GM19043 (cell line): ENCODE results near the gene RGS10.
A peak's percentile ranks its signal among the peaks of the same experiment; 100 is the strongest.
"Not testable (repeated sequence)": the region's sequence is repeated elsewhere in the genome, so short reads cannot be mapped to it uniquely, and the experiment has no call there.

Experiments
- ATAC-seq: cut with Tn5 transposase; IDR thresholded peaks from one replicate; pipeline ENCODE4 v1.9.1; 2021; ENCODE audit warnings: low read depth; ENCODE audit not compliant: unreplicated experiment

The RGS10 gene

DNA sequence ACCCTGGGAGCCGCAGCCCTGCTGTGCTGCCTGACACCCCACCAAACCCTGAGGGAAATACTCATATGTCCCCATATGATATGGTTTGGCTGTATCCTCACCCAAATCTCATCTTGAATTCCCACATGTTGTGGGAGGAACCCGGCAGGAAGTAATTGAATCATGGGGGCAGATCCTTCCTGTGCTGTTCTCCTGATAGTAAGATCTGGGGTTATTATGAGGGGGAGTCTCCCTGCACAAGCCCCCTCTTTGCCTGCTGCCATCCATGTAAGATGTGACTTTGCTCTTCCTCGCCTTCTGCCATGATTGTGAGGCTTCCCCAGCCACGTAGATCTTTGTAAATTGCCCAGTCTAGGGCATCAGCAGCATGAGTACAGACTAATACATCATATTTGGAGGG, 68.7 kb downstream of the RGS10 start:
- no peak for ATAC-seq

DNA sequence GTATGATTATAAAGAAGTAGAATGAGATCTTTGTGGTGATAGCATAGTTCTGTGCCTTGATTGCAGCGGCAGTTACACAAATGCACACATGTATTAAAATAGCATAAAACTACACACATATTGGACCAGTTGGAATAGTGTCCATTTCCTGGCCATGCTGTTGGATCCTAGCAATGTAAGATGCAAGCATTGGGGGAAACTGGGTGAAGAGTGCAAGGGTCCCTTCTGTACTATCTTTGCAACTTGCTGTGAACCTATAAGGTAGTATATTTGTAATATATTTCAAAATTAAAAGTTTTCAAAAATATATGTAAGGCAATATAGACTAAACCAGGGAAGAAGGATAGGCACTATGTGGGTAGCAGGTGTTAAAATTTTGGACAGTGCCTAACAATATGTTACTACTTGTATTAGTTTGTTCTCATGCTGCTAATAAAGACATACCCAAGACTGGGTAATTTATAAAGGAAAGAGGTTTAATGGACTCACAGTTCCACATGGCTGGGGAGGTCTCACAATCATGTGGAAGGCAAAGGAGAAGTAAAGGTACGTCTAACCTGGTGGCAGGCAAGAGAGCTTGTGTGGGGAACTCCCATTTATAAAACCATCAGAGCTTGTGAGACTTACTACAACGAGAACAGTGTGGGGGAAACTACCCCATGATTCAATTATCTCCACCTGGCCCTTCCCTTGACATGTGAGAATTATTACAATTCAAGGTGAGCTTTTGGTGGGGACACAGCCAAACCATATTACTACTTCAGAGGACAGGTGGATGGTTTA, 71.4 kb downstream of the RGS10 start:
- no peak for ATAC-seq

DNA sequence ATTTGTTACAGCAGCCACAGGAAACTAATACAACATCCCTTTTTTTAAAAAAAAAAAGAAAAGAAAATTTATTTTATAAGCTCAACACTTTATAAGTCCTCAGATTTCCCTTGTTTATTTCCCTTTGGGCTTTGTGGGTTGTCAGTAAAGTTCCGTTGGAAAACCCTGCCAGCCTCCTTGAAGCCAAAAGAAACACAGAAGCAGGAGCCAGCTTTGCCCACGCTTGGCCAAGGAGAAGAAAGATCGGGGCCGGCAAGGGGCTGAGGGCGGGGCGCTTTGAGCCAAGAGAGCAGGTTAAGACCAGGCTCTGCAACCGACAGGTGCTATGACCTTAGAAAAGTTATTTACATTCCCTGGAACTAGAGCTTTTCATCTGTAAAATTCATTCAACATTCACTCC, 72.7 kb downstream of the RGS10 start:
- no peak for ATAC-seq

DNA sequence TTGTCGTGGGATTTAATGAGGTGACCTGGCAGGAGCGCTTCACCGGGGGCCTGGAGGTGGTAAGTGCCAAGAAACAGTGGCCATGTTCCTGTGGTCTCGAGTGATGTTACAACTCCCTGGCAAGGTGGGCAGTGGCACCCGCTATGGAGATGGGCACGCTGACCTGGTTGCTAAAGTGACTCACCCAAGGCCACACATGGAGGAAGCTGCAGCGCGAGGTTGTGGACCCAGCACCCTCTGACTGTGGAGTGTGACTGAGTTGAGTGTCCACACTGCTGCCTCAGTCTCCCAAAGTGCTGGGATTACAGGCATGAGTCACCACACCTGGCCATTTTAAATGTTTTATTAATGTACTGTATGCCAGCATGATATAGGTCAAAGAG, 73.2 kb downstream of the RGS10 start:
- ATAC-seq, result no peak

DNA sequence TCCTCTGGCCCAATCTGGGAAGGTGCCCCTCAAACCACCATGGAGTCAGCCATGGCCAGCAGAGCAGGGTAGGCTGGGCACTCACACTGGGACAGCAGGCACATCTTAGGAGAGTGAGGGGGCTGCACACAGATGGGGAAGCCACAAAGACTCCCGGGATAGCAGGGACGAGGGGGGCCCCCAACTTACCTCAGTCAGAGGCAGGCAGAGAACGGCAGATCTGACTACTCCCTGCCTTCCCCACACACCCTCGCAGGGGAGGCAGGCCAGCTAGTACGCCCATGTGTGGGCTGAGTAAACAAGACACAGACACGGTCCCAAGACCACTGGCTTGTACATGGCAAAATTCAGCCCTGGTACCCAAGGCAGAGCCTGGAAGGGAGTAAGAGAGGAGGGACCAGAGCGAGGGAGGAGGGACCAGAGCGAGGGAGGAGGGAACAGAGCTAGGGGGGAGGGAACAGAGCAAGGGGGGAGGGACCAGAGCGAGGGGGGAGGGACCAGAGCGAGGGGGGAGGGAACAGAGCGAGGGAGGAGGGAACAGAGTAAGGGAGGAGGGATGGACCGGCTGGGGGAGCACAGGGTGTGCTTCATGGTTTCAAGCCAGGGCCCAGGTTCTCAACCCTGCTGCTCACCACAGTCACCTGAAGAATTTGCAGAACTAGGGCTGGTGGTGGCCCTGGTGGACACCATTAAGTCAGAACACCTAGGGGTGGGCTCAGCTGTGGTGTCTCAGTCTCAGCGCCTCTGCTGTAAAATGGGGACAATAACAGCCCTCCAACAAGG, 73.8 kb downstream of the RGS10 start:
- no peak for ATAC-seq

DNA sequence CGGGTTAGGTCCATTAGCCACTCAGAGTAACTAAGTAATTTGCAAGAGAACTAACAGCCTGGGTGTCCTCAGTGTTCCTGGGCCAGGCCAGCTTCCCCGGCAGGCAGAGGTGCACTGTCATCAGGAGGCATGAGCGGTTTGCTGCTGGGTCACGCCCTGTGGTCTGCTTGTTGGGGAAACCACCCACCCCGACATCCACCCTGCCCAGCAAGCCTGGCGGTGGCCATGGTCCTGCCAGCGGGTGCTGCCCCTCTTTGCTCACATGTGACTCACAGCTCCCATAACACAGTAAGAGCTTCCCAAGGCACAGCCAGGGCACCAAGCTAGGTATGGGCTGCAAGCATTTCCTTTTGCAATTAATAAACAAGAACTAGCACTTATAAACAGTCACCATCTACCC, 75.9 kb downstream of the RGS10 start:
- no peak for ATAC-seq

DNA sequence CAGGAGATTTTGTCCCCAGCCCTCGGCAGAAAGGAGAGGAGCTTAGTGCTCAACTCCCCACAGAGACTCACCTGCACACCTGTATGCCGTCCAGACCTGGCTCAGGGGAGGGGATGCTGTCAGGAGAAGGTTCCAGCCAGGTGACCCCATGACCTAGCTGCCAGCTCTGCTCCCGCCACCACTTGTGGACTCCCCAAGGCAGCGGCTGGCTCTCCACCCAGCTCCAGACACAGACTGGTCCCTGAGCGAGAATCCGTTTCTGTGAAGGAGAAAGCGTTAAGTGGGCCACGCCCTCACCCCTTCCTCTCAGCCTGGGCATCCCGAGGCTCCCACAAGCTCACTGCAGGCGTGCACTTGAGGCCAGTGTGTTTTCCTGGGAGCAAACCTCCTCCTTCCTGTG, 76.4 kb downstream of the RGS10 start:
- ATAC-seq, result no peak

DNA sequence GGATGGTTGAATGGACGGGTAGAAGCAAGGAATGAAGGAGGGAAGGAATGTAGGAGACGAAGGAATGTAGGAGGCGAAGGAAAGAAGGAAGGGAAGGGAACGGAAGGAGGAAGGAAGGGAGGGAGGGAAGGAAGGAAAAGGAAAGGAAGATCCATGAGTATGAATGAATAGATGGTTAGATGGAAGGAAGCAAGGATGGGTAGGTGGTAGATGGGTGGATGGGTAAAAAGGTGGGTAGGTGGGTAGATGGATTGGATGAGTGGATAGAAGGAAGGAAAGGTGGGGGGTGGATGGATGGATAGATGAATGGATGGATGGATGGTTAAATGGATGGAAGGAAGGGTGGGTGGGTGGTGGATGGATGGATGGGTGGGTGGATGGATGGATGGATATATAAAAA, 77.4 kb downstream of the RGS10 start:
- no peak for ATAC-seq

DNA sequence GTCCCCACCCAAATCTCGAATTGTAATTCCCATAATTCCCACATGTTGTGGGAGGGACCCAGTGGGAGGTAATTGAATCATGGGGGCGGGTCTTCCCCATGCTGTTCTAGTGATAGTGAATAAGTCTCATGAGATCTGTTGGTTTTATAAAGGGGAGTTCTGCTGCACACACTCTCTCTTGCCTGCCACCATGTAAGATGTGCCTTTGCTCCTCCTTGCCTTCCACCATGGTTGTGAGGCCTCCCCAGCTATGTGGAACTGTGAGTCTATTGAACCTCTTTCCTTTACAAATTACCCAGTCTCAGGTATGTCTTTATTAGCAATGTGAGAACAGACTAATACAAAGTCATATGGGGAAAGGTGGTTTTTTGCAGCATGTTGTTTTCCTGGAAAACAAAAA, 79.3 kb downstream of the RGS10 start:
- ATAC-seq, result not testable (repeated sequence)

DNA sequence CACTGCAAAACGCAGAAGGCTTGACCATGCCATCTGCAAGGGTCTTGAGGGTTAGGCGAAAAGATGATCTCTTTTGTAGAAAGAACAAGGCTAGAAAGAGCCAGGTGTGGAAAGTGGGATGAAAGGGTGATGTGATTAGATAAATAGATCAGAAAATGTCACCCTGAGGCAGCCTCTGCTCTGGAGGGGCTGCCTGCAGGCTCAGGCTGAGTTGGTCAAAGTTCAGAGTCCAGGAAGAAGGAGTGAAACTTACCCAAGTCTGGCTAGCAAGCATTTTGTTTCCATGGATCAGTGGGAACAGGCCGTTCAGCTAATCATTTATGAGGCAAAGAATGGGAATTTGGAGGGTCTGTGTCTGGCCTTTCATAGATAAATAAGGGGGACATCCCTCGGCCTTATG, 79.7 kb downstream of the RGS10 start:
- no peak for ATAC-seq

DNA sequence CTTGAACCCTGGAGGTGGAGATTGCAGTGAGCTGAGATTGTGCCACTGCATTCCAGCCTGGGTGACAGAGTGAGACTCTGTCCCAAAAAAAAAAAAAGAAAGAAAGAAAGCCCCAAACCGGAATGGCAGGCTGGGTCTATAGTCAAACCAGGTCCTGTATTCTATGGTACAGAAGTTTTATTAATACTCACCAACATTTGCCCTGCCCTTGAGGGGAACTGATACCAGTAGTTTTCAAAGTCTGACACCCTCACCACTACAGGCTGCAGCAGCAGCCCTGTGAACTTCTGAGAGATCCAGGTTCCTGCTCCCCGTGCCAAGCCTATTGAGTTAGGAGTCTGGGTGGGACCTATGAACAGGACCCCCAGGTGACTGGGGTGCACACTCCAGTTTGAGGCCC, 80.6 kb downstream of the RGS10 start:
- peak; percentile 71 for ATAC-seq

DNA sequence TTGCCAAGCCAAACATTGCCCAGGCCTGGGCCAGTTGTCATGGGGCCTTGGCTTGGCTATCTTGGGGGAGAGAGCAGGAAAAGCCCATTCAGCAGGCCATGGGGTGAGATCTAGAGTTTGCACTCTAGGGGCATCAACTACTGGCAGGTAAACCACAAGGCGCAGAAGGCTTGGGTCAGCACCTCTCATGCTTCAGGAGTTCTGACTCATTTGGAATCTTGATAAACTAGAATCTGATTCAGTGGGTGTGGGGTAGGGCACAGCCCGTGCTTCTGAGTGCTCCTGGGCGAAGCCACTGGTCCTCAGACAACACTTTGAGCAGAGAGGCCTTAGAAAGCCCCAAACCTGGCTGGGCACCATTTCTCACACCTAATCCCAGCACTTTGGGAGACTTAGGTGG, 81.1 kb downstream of the RGS10 start:
- ATAC-seq, result peak; percentile 60

DNA sequence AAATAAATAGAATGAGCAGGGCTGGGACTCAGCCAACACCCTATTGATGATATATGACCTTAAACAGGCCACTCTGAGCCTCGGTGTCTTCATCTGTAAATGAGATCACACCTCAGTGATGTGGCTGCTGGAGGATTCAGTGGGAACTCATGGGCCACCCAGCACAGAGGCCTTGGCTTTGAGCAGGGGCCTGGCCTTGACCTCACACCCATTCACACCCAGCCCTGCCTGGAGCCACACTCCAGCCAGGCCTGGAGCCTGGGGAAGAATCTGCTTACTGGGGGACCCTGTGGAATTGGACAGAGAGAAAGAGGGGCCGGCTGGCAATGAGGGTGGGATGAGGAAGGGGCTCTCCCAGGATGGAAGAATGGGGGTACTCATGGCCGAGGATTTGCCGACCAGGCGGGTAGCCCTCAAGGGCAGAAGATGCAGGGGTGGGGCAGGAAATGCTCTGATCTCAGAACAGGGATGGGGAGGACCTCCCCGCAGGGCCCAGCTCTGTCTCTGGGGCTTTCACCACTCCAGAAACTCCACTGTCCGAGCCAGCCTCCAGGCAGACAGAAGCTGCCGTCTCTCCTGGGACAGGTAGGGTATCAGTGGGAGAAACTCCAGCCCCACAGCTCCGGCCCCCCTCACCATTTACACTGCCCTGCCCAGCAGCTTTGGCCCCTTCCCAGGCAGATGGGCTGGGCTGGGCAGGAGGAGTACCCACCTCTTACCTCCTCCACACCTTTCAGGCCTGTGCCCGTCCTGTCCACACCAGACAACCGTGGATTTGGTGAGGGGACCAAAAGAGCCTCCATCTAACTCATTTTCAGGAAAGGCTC, 81.9 kb downstream of the RGS10 start:
- ATAC-seq, result no peak

DNA sequence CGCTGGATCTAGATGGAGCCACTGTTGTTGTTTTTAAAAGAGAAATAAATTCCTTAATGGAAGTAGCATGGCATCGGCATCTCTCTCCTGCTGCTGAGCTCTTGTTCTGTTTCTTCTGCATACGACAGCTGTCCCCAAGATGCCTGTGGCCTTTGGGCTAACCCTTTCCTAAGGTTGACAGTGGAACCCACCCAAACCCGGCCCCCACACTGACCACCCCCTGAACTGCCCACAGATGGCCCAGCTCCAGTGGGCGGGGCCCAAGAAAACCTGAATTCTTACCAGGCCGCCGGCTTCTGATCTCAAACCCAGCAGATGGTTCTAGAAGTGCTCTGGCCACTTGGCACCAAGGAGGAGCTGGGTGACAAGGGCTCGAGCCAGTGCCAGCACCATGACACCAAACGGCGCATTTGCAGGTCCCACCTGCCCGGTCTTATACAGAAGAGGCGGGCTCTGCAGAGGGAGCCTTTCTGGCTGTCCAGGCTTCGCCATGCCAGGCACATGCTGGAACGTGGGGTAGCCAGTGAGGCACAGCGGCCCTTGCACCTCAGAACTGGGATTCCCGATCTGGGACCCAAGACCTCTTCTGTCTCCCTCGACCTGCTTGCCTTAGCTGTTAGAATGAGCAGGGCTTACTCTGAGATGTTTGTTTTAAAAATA, 82.7 kb downstream of the RGS10 start:
- ATAC-seq, result no peak

DNA sequence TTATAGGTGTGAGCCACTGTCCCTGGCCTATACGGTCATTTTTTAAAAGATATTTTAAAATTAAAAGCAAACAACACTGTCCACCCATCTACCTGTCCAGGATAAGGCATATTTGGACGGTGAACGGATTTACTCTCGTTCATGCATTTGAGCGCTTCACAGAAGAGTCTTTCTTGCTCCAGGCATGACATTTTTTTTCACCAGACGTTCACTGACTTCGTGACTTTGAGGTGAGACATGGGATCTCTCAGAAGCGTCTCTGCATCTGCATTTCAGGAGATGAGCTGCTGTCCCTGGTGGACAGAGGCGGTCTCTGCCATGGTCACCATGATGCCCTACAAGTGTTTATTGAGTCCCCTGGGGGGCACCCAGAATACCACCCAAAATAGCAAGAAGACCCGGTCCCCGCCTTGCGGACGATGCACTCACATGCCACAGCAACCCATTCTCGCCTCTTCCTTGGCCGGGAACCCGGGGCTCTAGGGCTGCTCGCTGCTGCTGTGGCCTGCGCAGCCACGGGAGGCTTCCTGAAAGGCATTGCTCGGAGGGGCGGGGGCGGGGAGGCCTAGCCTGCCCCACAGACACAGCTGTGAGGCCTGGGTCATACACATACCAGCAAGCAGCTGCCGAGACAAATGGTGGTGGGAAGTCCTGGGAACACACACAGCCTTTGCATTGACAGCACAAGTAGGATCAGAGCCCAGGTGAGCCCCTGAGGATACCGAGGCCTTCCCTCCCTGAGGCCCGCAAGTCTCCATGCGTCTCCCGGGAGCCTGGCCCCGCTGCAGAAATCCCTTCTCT, 84.4 kb downstream of the RGS10 start:
- ATAC-seq, result no peak

DNA sequence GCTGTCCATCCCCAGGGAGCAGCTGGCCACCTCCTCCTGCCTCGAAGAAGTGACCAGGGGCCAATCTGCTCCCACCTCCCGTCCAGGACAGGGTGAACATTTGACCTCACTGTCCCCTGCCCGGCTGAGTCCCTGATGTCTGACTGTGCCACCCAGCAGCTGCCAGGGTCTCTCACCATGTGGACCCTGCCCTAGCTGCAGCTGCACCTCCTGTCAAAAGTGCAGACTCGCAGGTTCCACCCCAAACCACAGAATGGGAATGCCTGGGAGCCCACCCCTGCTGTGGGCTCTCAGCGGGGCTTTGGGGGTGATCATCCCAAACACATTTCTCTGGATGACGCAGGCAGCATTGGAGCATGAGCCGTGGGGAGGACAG, 86.1 kb downstream of the RGS10 start:
- no peak for ATAC-seq

DNA sequence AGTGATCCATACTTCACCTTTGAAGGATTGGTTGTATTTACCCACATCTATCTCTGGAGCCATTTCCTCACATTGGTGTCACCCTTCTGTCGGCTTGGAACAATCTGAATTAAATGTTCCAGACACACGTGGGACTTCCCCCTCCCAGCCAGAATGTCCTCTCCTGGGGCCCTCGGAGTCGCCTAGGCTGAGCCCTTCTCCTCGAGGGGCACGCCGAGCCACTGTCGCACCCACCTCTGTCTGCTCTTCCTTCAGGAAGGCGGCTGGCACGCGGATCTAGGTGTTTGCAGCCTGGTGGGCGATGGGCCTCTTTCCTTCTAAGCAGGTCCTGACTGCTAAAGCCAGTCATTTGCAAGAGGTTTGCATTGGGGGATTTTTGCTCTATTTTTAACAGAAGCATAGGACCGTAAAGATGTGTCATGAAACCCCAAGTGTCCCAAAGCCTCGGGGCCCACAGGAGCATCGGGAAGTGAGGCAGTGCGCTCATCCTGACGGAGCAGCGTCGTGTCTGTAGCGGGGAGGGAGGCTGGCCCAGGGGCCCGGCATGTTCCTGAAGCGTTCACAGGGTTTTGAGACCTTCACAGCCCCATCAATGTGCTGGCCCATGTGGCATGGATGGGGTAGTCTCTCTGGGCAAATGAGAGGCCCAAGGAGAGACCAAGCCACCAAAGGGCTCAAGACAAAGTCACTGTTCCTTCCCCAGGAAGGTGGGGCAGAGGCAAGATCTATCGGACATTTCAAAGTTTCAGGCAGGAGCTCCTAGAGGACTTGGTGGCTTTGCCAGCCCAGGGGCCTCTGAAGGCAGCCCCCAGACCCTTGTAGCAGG, 86.7 kb downstream of the RGS10 start:
- ATAC-seq, result no peak

DNA sequence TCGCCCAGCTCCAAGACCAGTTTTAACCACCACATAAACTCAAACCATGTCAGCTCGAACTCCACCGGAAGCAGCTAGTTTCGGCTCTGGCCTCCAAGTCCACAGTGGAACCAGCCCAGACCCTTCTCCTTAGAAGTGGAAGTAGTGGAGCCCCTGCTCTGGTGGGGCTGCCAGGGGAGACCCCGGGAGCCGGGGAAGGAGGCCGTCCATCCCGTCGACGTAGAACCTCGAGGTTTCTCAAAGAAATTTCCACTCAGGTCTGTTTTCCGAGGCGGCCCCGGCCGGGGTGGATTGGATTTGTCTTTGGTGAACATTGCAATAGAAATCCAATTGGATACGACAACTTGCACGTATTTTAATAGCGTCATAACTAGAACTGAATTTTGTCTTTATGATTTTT, 87.5 kb downstream of the RGS10 start:
- ATAC-seq, result no peak

DNA sequence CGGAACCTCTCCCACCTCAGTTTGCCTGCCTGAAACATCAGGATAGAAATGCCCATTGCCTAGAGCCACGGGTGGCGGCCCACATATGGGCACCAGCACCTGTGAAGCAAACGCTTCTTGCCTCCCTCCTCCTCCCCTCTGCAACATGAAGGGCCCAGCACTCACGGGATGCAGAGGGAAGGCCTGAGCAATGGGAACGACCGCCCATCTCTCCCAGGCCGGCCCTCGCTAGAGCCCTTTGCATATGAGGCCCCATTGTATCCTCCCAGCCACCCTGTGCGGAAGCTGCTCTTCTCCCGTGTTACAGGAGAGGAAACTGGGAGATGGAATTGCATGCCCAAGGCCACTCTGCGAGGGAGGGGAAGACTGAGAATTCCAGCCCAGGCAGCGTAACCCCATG, 88.2 kb downstream of the RGS10 start:
- no peak for ATAC-seq
